NB4 (cell line): ENCODE measurements around the gene TTC8.

Experiments
- DNase-seq: peaks from one replicate; pipeline ENCODE4 v3.0.0; 2010; ENCODE audit warnings: low read depth
- H3K4me3 ChIP-seq: one replicate; pipeline ENCODE4 v1.5.1; 2011; ENCODE audit warnings: mild to moderate bottlenecking, low read depth, low read length, moderate library complexity
- CTCF ChIP-seq: IDR thresholded peaks from one replicate; pipeline ENCODE4 v1.5.1; 2012; ENCODE audit warnings: low read depth, low read length
- MAX ChIP-seq: IDR thresholded peaks from 2 replicates; pipeline ENCODE4 v1.6.1; 2011; ENCODE audit warnings: low read depth, low read length
- MYC ChIP-seq: IDR thresholded peaks from 2 replicates; pipeline ENCODE4 v1.6.1; 2011; ENCODE audit warnings: low read depth, low read length
- POLR2A ChIP-seq: IDR thresholded peaks from 2 replicates; pipeline ENCODE4 v1.6.1; 2011; ENCODE audit warnings: mild to moderate bottlenecking; ENCODE audit not compliant: insufficient read length; ENCODE audit errors: extremely low read depth

Gene TTC8

DNA sequence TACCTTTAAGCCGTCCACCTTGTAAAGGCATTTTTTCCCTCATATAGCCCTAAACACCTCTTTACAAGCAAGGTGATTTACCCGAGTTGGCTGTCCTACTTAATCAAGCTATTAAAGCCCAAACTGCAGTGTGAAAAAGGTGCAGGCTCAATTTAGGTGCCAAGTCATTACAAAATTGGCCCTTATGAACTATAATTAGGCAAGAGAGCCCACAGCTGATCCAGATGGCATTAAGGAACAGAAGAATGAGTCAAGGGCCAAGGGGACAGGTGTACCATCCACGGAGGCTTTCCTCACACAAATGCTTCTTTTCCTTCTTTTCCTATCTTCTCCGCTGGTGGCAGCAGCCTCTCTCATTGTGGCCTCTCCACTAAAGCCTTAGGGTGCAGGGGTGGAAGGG, 90.5 kb downstream of the TTC8 start:
- H3K4me3 ChIP-seq = no peak overlapping the region
- TF ChIP-seq MAX = no peak
- no peak for TF ChIP-seq MYC
- no peak for TF ChIP-seq POLR2A
- TF ChIP-seq CTCF = no peak
- no peak for DNase-seq

DNA sequence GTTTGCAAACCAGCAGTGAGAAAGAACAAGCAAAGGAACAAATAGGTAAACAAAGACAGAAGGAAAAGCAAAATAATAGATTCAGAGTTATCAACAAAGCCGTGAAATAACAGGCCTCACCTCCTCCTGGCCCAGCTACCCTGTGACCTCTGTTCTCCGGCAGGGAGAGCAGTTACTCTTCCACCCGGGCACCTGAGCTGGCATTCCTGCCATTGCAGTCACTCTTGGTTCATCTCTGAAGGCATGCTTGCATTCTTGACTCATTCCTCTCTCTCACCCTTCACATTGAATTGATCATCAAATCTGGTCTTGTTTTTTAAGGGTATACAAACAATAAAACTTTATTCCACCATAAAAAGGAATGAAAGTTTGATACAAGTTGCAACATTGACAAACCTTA, 95.1 kb downstream of the TTC8 start:
- TF ChIP-seq POLR2A = no peak
- no peak for TF ChIP-seq MAX
- TF ChIP-seq MYC = no peak
- no peak for TF ChIP-seq CTCF
- no peak overlapping the region for H3K4me3 ChIP-seq
- DNase-seq = no peak
